ENCODE results near the gene NKRF.

NKRF gene

DNA sequence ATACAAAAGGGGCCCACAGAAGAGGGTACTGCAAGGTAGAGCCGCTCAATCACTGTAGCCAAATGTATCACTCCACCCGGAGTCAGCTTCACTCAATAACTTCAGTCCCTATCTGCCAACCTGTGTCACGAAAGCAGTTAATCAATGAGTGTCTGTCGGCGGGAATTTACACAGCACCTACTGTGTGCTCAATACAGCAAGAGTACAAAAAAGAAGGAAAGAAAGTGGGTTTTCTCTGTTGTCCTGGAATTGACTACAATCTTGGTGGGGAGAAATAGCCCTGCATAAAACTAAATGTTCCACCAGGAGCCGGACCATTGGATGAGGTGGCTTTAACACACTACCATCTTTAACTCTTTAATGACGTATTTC is 780 bp upstream of the NKRF start:
- no peak for DNase-seq

DNA sequence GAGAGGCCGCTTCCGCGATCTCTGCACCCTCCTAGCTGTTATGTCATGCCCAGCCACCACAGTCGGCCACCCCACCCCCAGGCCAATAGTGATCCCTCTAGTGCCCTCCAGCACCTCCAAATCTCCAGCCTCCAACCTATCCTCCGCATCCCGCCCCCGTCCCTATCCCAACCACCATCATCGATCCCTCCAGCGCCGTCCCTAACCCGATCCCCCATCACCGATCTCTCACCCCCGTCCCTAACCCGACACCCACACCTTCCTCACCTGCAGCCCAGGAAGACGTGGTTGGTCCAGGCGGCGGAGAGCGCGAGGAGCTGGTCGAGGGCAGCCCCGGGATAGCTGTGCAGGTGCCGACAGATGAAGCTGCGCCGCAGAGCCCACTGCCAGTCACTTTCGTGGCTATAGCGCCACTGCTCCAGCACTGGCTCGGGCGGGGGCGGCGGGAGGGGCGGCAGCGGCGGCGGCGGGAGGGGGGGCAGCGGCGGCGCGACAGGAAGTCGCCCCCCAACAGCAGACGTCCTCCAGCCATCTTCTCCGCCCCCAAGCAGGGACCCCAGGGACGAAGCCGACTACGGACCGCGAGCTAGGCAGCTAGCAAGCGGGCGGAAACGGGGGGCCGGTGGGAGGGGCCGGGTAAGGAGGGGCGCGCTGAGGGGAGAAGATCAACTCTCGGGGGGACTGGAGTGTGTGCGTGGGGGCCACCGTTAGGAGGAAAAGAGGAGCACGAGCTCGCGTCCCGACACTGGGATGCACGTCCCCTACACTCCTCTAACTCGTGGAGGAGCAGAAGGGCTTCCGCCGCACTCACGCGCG is 552 bp downstream of the NKRF start:
- no peak for DNase-seq

DNA sequence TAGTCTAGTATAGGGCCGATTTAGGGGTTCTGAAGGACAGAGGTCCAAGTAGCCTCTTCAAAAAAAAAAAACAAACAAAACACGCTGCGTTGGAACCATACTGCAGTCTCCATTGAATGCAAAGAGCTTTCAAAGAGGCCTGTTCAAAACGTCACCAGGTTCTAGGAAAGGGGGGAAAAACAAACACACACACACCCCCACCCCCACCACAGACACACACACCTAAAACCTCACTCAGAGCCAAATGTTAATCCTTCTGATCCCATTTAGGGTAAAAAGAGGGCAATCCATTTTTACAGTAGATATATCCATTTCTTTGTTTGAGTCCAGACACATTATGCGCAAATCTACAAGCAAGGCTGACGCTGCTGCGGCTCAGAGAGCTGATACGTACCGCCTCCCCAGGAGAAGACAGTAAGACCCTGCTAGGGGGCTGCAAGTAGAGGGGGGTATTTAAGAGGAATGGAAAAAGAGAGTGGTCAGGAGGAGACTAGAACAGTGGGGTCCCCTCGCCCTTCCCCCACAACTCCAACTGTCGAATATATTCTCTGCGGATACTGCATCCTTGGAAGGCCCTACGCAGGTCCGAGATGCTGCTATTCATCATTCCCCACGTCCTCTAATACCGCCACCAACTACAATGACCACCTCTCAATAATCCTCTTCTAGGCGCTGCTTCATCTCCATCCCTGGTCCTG is 1.3 kb downstream of the NKRF start:
- DNase-seq: no peak

DNA sequence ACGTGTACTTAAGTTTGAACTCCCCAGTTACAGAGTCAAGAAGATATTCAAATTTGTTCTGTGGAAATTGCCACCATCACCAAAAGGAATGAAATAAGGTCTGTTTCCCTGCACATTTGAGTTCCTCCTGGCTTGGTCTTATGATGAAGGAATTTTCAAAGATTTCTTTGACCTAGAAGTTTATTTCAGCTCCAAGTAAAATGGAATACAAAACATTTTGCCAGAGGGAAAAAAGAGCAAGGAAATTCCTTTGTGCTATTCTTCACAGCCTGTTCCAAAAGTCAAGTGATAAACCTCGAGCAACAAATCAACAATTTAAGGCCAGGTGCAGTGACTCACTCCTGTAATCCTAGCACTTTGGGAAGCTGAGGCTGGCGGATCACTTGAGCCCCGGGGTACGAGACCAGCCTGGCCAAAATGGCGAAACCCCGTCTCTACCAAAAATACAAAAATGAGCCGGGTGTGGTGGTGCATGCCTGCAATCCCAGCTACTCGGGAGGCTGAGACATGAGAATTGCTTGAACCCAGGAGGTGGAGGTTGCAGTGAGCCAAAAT is 3.4 kb downstream of the NKRF start:
- DNase-seq: no peak

DNA sequence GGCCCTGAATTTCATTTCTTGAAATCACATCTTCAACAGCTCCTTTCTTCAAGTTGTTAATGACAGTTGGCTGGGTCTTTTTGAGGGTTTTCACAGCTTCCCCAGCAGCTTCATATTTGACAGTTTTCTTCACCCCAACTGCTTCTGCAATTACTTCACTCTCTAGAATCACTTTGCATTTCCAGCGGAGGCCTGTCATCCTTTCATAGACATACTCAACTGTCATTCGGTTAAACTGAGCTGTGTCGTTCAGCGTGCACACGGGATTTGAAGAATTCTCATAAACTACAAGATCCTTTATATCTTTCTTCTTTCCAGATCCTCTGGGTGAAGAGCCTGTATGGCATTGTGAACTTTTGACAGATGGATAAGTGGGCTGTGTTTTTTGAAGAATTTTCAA is 16.4 kb downstream of the NKRF start:
- DNase-seq: no peak

DNA sequence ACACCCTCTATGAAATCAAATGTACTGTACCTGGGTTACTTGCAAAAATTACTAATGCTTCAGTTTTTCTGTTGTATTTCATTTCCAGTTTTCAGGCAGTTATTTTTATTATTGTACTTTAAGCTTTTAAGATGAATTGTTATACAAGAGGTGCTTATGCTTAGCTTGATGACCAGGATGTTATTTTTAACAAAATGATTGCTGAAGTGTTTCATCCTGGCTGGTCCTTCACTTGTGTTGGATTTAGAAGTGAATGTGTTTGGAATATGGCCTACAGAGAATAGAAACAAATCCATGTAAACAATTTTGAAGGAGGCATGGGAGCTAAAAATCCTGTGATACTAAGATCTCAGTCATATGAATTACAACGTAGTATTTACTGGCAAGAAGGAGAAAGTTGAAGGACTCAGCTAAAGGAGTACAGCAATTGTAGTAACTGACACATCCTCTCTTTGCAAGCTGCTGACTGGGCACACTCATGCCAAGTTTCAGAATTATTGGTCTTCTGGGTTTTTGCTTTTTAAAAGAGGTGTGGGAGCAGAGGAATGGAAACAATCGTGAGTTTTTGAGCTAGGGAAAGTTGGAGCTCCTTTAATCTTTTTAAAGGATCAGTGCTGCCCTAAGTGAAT is 22.7 kb downstream of the NKRF start:
- no peak for DNase-seq

DNA sequence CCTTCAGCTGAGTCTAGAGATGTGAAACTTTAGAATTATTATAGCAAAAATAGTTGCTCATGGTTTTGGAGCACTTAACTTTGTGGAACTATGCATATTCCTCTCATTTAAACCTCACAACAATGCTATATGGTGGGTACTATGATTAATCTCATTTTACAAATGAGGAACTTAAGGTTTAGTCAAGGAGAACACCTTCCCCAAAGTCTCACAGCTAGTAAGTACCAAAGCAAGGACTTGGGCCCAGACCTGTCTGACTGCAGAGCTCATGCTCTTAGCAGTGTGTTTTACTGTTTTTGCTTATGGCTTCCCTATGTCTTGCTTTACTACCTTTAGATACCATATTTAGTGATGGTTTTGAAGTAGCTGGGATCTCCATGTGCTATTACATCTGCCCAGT is 26.8 kb downstream of the NKRF start:
- DNase-seq: no peak

DNA sequence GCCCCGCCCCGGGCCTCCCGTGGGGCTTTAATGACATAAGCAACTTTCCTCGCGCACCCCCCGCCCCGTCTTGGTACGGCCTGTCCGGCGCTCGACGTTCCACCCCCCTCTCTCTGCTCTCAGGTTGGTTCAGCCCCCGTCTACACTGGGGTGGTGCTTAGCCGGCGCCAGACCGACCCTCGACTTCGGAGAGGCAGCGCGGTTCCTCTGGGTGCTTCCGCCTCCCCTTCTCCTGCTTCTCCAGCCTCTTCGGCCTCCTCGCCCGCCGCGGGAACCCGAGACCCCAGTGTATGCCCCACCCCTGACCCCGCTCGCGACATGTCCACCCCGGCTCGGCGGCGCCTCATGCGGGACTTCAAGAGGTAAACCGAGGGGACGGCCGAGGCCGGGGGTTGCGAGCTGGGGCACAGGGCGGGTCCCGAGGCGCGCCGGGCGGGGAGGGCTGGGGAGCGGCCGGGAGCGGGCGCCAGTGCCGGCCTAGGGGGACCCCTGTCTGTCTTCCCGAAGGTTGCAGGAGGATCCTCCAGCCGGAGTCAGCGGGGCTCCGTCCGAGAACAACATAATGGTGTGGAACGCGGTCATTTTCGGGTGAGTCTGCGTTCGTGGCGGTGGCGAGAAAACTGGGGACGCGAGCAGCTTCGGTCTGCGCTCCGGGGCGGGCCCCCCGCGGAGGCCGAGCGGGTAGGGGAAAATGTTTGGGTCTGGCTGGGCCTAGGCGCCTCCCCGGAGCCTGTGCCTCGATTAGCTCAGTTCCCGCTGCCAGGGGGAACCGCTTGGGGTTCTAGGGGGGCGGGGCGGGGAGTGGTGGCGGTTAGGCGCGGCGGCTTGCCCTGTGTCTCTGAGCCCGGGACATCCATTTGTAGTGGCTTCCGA is 31.6 kb downstream of the NKRF start, which contains the start of gene UBE2A:
UBE2A (plus strand) TSS at position 170 of the 873 bp plus-strand sequence; CDS start at position 319, 149 bp downstream.
- DNase-seq: peak; percentile 61

DNA sequence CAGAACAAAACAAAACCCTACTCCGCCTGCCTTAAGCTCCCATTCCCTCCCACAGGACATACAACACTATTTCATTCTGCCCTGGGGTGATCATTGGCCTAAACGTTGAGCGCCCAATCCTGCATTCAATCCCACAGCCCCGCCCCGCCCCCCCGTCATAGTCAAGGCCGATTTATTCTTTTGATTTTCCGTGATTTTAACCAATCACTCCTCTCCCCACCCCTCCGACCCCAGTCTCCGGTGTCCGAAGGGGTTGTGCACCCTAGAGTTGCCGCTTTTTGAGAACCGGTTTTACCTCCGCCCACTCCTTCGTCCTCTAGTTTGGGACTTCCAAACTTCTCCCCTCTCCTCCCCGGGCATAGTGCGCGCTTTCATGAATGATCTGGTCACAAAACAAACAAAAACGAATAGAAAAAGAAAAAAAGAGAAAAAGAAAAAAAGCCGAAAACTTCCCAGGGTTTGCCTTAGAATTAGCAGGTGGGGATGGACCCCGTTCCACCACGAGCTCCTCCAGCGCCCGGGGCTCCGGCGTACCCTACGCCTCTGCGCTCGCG is 32.3 kb downstream of the NKRF start:
- DNase-seq: no peak

DNA sequence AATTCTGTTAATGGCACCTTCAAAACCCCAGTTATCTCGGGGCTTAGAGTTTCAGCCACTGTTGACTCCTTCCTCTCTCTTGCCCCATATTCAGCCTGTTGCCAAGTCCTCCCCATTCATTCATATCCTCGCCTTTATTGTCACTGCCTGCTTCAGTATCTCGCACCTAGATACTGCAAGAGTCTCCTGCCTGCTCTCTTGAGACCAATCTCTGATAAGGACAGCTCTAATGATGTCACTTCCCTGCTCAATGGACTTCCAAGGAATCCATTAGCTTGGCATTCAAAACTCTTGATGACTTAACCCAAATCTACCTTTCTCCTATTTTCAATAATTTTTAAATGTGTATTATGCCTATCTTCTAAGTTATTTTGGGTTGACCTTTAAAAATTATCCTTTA is 33.0 kb downstream of the NKRF start:
- no peak for DNase-seq

DNA sequence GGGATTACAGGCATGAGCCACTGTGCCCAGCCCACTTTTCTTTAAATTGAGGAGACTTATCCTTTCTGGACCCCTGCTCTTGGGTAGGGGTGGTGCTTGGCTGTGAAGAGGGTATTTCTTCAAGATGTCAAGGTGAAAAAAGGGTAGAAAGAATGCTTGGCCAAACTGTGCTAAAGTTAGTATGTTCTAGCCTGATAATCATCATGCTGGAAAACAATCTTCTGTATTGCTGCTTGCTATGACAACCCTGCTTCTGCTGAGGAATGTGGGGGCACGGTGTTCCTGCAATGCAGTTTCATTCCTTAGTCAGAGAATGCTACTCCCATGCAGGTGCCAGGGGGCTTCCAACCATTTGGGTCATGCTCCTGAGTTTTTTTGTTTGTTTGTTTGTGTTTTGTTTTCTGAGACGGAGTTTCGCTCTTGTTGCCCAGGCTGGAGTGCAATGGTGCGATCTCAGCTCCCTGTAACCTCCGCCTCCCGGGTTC is 35.8 kb downstream of the NKRF start:
- DNase-seq: no peak

DNA sequence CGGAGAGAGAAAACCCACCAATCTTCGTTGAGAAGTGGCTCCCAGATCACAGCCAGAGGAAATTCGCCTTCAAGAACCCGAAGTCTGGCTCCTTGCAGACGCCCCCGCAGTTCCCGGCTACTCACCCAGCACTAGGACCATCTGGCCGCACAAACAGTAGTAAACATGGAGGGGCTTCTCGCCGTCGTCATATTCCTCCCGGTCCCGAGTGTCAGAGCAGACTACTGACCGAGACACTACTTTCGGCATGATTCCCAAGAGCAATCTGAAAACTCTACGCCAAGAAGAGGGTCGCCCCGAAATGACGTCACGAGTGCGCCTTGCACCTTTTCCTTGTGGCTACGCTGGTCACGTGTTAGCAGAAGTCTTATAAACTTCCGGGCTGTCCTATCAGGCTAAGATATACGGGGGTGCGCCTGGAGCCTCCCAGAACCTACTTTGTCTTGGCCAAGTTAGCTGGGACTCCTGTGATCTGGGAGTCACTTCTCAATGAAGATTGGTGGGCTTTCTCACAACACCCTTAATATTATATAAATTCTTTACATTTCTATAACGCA is 41.0 kb downstream of the NKRF start, which contains the start of gene STEEP1:
STEEP1 (minus strand) TSS at position 303 of the 557 bp plus-strand sequence; CDS start at position 249, 54 bp downstream.
- DNase-seq: peak; percentile 90

DNA sequence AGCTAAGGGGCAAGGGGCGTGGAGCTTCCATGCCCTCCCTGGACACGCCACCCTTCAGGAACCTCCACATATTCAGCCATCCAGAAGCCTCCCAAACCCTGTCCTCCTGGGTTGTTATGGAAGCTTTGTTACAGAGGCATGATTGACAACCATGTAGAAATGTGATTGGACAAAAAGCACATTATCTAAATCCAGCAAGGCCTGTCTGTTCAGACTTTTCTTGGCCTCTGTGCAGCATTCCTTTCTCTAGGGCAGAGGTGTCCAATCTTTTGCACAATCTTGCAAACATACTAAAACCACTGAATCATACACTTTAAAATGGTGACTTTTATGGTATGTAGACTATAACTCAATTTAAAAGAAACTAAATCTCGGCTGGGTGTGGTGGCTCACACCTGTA is 53.7 kb downstream of the NKRF start:
- no peak for DNase-seq

DNA sequence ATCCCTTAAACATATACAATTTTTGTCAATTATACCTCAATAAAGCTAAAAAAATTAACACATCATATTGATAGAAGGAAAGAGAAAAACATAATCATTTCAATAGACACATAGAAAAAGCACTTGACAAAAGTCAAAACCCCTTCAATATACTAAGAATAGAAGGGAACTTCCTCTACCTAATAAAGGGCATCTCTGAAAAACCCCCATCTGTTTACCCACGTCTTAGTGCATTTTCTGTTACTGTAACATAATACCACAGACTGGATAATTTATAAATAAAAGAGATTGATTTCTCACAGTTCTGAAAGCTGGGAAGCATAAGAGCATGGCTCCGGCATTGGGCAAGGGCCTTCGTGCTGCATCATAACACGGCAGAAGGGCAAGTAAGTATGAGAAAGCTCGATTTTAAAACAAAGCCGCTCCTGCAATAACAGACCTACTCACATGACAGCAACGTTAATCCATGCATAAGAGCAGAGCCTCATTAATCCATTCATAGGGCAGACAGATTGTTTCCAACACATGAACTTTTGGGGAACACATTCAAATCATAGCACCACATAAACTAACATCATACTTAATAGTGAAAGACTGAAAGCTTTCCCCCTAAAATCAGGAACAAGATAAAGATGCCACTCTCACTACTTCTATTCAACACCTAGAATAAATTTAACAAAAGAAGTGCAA is 56.8 kb downstream of the NKRF start:
- DNase-seq: no peak

DNA sequence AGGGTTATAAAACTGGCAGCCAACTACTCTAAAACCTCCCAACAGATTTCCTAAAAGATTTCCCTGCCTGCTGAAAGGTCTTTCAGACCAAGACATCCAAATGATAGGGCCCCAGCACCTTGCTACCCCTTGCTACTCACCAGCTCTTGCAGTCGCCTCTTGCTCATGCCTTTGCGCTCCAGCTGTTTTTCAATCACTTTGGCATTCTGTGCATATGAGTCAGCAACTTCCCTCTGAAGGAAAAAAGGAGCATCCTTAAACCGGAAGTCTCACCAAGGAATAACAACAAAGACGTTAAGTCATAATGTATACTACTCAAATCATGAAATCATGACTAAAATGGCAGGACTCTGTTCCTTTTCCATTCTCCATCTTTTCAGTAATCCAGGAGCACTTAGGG is 65.0 kb downstream of the NKRF start:
- peak; percentile 1 for DNase-seq

DNA sequence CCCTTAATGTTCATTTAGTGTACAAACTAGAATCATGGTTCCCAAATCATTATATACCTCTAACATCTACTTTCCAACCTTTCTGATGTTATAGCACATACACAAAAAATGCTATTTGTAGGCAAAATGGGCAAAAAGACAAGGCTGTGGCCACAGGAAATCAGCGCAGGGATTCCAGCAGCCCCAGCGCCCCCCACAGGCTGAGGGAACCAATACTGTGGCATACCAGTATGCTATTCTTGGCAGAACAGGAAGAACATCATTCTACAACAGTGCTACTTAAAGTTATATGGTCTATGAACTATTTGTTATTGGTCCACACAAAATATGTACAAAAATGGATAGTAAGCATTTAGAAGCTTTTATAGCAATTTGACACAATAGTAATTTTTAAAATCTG is 66.4 kb downstream of the NKRF start:
- DNase-seq: no peak
